ENCODE measurements around the gene TTLL3.
"Not testable (repeated sequence)": the region's sequence is repeated elsewhere in the genome, so short reads cannot be mapped to it uniquely, and the experiment has no call there.

The TTLL3 gene

DNA sequence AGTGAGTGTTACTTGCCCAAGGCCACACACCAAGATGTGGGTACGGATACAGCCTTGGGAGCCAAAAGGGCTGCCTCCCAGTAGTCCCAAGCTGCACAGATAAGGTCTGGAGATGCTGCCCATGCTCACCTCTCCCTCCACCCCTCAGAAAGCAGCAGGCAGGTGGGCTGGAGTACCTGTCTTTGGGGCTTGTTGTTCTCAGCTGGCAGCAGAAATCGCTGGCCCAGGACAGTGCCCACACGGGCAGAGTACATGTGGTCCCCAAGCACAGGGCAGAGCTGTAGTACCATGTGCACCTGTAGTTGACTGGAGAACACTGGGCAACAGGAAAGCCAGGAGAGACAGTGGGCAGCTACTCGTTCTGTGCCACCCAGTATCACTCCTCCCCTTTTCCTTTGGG lies 28.8 kb downstream of the TTLL3 start:
- no peak for DNase-seq (ENCODE audit: extremely low spot score)
- ChIA-PET POLR2A (interaction anchor here (1.2 kb wide), 1 partner anchor 94 kb away, joined by 3 read pairs; the partner anchor contains the start of gene CRELD1), CTCF (interaction anchor here (1.1 to 1.3 kb wide), 2 partner anchors 31 to 41 kb away, joined by 3 read pairs; partner anchors contain the start of gene CIDEC)
- TF ChIP-seq, protein P1, sequence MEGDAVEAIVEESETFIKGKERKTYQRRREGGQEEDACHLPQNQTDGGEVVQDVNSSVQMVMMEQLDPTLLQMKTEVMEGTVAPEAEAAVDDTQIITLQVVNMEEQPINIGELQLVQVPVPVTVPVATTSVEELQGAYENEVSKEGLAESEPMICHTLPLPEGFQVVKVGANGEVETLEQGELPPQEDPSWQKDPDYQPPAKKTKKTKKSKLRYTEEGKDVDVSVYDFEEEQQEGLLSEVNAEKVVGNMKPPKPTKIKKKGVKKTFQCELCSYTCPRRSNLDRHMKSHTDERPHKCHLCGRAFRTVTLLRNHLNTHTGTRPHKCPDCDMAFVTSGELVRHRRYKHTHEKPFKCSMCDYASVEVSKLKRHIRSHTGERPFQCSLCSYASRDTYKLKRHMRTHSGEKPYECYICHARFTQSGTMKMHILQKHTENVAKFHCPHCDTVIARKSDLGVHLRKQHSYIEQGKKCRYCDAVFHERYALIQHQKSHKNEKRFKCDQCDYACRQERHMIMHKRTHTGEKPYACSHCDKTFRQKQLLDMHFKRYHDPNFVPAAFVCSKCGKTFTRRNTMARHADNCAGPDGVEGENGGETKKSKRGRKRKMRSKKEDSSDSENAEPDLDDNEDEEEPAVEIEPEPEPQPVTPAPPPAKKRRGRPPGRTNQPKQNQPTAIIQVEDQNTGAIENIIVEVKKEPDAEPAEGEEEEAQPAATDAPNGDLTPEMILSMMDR (IDR thresholded peaks at IDR 0.05; ENCODE audit: control extremely low read depth, extremely low read depth, low read depth, missing control alignments), result no peak

DNA sequence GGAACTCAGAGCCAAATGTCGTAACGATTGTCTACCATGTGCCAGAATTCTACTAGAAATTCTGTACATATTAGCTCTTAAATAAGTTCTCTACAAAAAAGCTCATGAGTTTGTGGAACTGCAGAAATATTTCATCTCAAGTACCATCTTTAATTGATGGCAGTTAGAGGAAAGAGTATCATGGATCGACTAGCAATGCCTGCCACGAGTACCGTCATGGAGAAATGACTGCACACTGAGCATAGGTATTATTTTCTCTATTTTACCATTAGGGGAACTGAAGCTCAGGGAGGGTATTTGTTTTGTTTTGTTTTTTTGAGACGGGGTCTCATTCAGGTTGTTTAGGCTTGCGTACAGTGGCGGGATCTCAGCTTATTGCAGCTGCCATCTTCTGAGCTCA lies 31.0 kb downstream of the TTLL3 start:
- CTCF ChIA-PET, result interaction anchor here (1.0 to 1.9 kb wide), 7 partner anchors 8 to 353 kb away, joined by 3 to 7 read pairs (median 4); partner anchors contain the start of gene CRELD1
- TF ChIP-seq, protein P1 (IDR thresholded peaks at IDR 0.05; ENCODE audit: control extremely low read depth, extremely low read depth, low read depth, missing control alignments), result no peak
- DNase-seq (ENCODE audit: extremely low spot score), result no peak
- POLR2A ChIA-PET, result no interaction called here

DNA sequence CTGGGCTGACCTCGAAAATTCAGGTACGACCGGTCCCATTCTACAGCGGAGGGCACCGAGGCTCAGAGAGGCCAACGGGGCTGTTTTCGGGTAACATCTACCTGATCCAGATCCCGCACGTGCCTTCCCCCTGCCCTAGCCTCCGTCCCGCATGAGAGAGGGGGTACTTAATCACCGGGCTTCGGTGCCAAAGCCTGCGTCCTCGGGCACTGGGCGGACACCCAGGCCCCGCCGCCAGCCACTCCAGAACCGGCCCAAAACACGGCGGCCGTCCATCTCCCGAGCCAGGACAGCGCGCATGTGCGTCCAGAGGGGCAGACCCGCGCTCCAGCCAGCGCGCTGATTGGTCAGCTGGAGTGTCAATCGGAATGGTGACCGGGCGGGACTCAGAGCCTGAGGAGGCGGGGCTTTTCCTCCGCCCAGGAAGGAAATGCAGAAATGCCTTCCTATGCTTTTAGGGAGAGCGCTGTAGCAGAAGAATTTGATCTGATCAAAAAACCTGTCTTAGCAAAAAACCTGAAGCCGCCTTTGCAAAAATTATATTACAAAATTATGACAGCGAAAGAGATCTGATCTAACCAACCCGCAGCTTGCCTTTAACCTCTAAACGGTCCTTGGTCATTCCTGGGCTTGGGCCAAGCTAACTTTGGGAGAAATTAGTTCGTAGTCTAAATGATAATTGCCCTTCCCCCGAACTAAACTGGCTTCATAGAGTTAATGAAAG lies 33.8 kb downstream of the TTLL3 start, which contains the start of gene RPUSD3:
Gene RPUSD3, minus strand, starts transcription at position 294 of the 724 bp plus-strand sequence. Its CDS starts 18 bp downstream, at position 276.
- POLR2A ChIA-PET, result no interaction called here

DNA sequence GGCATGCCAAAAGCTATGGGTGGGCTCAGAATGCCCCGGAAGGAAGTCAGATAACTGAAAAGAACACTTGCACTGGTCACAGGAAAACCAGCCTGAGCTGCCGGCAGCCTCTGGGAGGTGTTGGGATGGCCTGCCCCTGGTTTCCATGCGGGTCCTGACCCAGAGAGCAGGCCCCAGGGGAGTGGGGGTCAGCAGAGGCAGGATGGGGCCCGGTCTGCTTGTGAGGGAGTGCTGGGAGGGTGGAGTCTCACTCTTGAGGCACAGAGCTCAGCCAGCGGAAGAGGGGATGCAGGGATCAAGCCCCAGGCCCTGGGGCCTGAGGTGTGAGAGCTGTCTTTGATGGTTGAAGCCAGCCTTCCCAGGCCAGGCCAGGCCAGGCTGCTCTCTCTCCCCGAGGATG lies 36.2 kb downstream of the TTLL3 start:
- ChIA-PET CTCF (interaction anchor here (0.8 to 1.8 kb wide), 8 partner anchors 9 to 343 kb away, joined by 3 to 4 read pairs (median 3); partner anchors contain the start of gene CRELD1), POLR2A (interaction anchor here (0.5 kb wide), 1 partner anchor 57 kb away, joined by 3 read pairs; no protein-coding TSS in a partner anchor)
- TF ChIP-seq, protein P1 (IDR thresholded peaks at IDR 0.05; ENCODE audit: control extremely low read depth, extremely low read depth, low read depth, missing control alignments), result no peak
- DNase-seq (ENCODE audit: extremely low spot score), result no peak

More for the DNA sequence above, 33.8 kb downstream of the TTLL3 start, which contains the start of gene RPUSD3:
- CTCF ChIA-PET, result interaction anchor here (1.0 to 2.0 kb wide), 4 partner anchors 9 to 477 kb away, joined by 3 to 4 read pairs (median 3); partner anchors contain the start of gene SEC13
- TF ChIP-seq, protein P1 (IDR thresholded peaks at IDR 0.05; ENCODE audit: control extremely low read depth, extremely low read depth, low read depth, missing control alignments), result no peak
- peak; percentile 100 for DNase-seq (ENCODE audit: extremely low spot score)

DNA sequence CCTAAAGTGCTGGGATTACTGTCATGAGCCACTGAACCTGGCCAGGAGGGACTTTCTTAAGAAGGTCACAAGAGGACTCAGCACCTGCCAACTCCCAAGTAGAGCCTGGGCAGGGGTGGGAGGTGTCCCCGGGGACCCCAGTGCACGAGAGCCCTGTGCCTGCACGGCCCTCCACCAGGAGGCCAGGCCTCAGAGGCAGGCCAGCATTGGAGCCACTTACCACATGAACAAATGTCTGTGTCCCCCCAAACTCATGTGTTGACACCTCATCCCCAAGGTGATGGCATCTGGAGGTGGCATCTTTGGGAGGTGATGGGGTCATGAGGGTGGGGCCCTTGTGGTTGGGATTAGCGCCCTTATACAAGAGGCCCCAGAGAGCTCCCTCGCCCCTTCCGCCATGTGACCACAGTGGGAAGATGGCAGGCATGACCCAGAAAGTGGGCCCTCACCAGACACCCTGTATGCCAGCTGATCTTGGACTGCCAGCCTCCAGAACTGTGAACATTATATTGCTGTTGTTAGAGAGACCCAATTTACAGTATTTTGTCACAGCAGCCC lies 36.9 kb downstream of the TTLL3 start:
- TF ChIP-seq, protein P1 (IDR thresholded peaks at IDR 0.05; ENCODE audit: control extremely low read depth, extremely low read depth, low read depth, missing control alignments), result no peak
- ChIA-PET CTCF (interaction anchor here (0.8 to 1.8 kb wide), 6 partner anchors 8 to 343 kb away, joined by 3 to 4 read pairs (median 3); partner anchors contain the start of gene CRELD1), POLR2A (no interaction called here)
- DNase-seq (ENCODE audit: extremely low spot score), result no peak

DNA sequence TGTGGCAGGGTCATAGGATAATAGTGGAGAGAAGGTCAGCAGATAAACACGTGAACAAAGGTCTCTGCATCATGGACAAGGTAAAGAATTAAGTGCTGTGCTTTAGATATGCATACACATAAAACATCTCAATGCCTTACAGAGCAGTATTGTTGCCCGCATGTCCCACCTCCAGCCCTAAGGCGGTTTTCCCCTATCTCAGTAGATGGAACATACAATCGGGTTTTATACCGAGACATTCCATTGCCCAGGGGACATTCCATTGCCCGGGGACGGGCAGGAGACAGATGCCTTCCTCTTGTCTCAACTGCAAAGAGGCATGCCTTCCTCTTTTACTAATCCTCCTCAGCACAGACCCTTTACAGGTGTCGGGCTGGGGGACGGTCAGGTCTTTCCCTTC lies 37.8 kb downstream of the TTLL3 start:
- DNase-seq (ENCODE audit: extremely low spot score); POLR2A ChIA-PET: not testable (repeated sequence)
- CTCF ChIA-PET, result interaction anchor here (1.4 kb wide), 2 partner anchors 83 to 475 kb away, joined by 3 to 4 read pairs; no protein-coding TSS in a partner anchor
